ENCODE data around the gene C9orf72. TPM values are rescaled to one million over a fixed set of nuclear protein-coding genes. Genes with fewer than 3 reads are reported as not detected.

The C9orf72 gene
- total and polyA plus RNA-seq, 2 of the 13 experiments (the other 11 are each of a cell fraction or from before 2014, with no cell fraction given), result 3.1 to 5.9 TPM

- in situ Hi-C loops (cut with HindIII; ENCODE audit: extremely low pct_ligation_motif_present, low pct_unique_long_range_greater_than_20kb), result no loop called here
- Histone ChIP-seq H3K4me2 (ENCODE audit: low read depth, low read length) (no peak overlapping the region), H3K79me2 (ENCODE audit: insufficient read depth, low read length) (no peaks in the 10 kb centered on the region), H3K27ac (ENCODE audit: extremely low read length, insufficient read depth, low read length) (no peak overlapping the region), H3K4me3 (replicated peaks in 1 of 3; ENCODE audit: insufficient read depth in 1 of 3, low read depth in 2 of 3, low read length in 3 of 3) (no peak overlapping the region), H3K9ac (ENCODE audit: insufficient read depth, low read depth, low read length) (no peak overlapping the region), H4K20me1 (ENCODE audit: insufficient read depth, low read length) (no peaks in the 10 kb centered on the region), H2AFZ (ENCODE audit: low read length) (no peak overlapping the region), H3K27me3 (ENCODE audit: control insufficient read depth in 1 of 2, insufficient read depth in 2 of 2, low read length in 2 of 2) (no peaks in the 10 kb centered on the region), H3K9me3 (ENCODE audit: low read length) (no peaks in the 10 kb centered on the region), H3K4me1 (ENCODE audit: insufficient read depth, low read length) (no peaks in the 10 kb centered on the region), H3K36me3 (replicated peaks in 1 of 2; ENCODE audit: control insufficient read depth in 1 of 2, insufficient read depth in 2 of 2, low read length in 2 of 2) (no peaks in the 10 kb centered on the region)
- CTCF ChIA-PET (ENCODE audit: low intra/inter-chr PET ratio, low total read pairs), result interaction anchor here (0.8 to 2.2 kb wide), 3 partner anchors 213 to 216 kb away, joined by 3 to 21 read pairs (median 3); no protein-coding TSS in a partner anchor
- FAIRE-seq (peak; percentile 18), DNase-seq (ENCODE audit: low spot score) (no peak), ATAC-seq (peak; percentile 64; the same call in 2 of the 3 replicates)
- intact Hi-C loops (cut with micrococcal nuclease; ENCODE audit: unreplicated experiment), result loop anchor here (1.0 to 5.0 kb wide), 2 partner anchors 215 to 301 kb away; no protein-coding TSS in a partner anchor
- TF ChIP-seq SMC3 (IDR thresholded peaks at IDR 0.05; ENCODE audit: low read length), result peak; percentile 71
- TF ChIP-seq ARID3A (IDR thresholded peaks at IDR 0.05; ENCODE audit: low read depth, low read length), result peak; percentile 26; the same call in 1 of the 2 replicates
- peak; percentile 69 for TF ChIP-seq STAG1 (CRISPR knock-in tag; IDR thresholded peaks at IDR 0.05)
- no peak for TF ChIP-seq FOXM1 (CRISPR knock-in tag; IDR thresholded peaks at IDR 0.05)
- TF ChIP-seq DZIP1 (CRISPR knock-in tag; IDR thresholded peaks at IDR 0.05), result no peak
- no peak for TF ChIP-seq SRY (CRISPR knock-in tag; IDR thresholded peaks at IDR 0.05)
- no peak for TF ChIP-seq IRF2 (CRISPR knock-in tag; IDR thresholded peaks at IDR 0.05)
- TF ChIP-seq, protein P1, sequence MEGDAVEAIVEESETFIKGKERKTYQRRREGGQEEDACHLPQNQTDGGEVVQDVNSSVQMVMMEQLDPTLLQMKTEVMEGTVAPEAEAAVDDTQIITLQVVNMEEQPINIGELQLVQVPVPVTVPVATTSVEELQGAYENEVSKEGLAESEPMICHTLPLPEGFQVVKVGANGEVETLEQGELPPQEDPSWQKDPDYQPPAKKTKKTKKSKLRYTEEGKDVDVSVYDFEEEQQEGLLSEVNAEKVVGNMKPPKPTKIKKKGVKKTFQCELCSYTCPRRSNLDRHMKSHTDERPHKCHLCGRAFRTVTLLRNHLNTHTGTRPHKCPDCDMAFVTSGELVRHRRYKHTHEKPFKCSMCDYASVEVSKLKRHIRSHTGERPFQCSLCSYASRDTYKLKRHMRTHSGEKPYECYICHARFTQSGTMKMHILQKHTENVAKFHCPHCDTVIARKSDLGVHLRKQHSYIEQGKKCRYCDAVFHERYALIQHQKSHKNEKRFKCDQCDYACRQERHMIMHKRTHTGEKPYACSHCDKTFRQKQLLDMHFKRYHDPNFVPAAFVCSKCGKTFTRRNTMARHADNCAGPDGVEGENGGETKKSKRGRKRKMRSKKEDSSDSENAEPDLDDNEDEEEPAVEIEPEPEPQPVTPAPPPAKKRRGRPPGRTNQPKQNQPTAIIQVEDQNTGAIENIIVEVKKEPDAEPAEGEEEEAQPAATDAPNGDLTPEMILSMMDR (CRISPR knock-in tag; IDR thresholded peaks at IDR 0.05), result peak; percentile 56
- TF ChIP-seq NR0B2 (CRISPR knock-in tag; IDR thresholded peaks at IDR 0.05), result no peak
- TF ChIP-seq CENPX (CRISPR knock-in tag; IDR thresholded peaks at IDR 0.05), result no peak
- TF ChIP-seq ZFP90 (CRISPR knock-in tag; IDR thresholded peaks at IDR 0.05; ENCODE audit: borderline replicate concordance), result no peak
- POLR2A ChIA-PET, result no interaction called here
- no TSS peak for BruUV-seq (replicated peaks)
- 62% methylated on average over 10 of the region's 10 CpGs for WGBS (ENCODE audit: low lambda C conversion rate)
Observed at GRCh38 chr9:27548055-27548741, 25.1 kb downstream of the C9orf72 start.

All from HepG2 (cell line).